GM10266 (cell line): ENCODE data around the gene POTEF.
"Not testable (repeated sequence)": the region's sequence is repeated elsewhere in the genome, so short reads cannot be mapped to it uniquely, and the experiment has no call there.

ENCODE experiments used
- DNase-seq: peaks from one replicate; pipeline ENCODE4 v3.0.0; 2012; ENCODE audit errors: extremely low spot score
- CTCF ChIP-seq: IDR thresholded peaks from 2 replicates; pipeline ENCODE4 v1.5.1; 2012; ENCODE audit warnings: mild to moderate bottlenecking, low read depth; ENCODE audit not compliant: control insufficient read depth, insufficient read depth; ENCODE audit errors: missing control alignments

POTEF gene

GRCh38 chr2:130137118-130137517 lies 8.1 kb upstream of the POTEF start:
- DNase-seq = not testable (repeated sequence)

GRCh38 chr2:130136546-130136945 lies 7.5 kb upstream of the POTEF start:
- not testable (repeated sequence) for DNase-seq

GRCh38 chr2:130135692-130136541 lies 6.9 kb upstream of the POTEF start:
- DNase-seq = no peak
- TF ChIP-seq CTCF = no peak

- not testable (repeated sequence) for DNase-seq
Measured at GRCh38 chr2:130128464-130128863, 558 bp downstream of the POTEF start.

- not testable (repeated sequence) for DNase-seq
Measured at GRCh38 chr2:130127726-130128125, 1.3 kb downstream of the POTEF start.

- not testable (repeated sequence) for DNase-seq
Measured at GRCh38 chr2:130120924-130121323, 8.1 kb downstream of the POTEF start.

GRCh38 chr2:130102597-130103363 lies 26.2 kb downstream of the POTEF start:
- not testable (repeated sequence) for DNase-seq

GRCh38 chr2:130062645-130063044 lies 66.4 kb downstream of the POTEF start:
- DNase-seq = not testable (repeated sequence)

GRCh38 chr2:130059982-130060381 lies 69.0 kb downstream of the POTEF start:
- DNase-seq = not testable (repeated sequence)

GRCh38 chr2:130056336-130056735 lies 72.7 kb downstream of the POTEF start:
- not testable (repeated sequence) for DNase-seq

- not testable (repeated sequence) for DNase-seq
Measured at GRCh38 chr2:130053217-130053911, 75.7 kb downstream of the POTEF start.

- DNase-seq = not testable (repeated sequence)
Measured at GRCh38 chr2:130052376-130052775, 76.6 kb downstream of the POTEF start.

GRCh38 chr2:130048422-130048821 lies 80.6 kb downstream of the POTEF start:
- not testable (repeated sequence) for DNase-seq

- not testable (repeated sequence) for DNase-seq
Measured at GRCh38 chr2:130038265-130038603, 90.8 kb downstream of the POTEF start.

- not testable (repeated sequence) for DNase-seq
Measured at GRCh38 chr2:130025931-130026330, 103.1 kb downstream of the POTEF start.
